ENCODE measurements around the gene PRR5.
A peak's percentile ranks its signal among the peaks of the same experiment; 100 is the strongest.
"Not testable (repeated sequence)": the region's sequence is repeated elsewhere in the genome, so short reads cannot be mapped to it uniquely, and the experiment has no call there.

PRR5 gene

GRCh38 chr22:44736581-44737405, 34.8 kb downstream of the PRR5 start:
- DNase-seq: peak; percentile 22

GRCh38 chr22:44737406-44738346, 35.7 kb downstream of the PRR5 start:
- no peak for DNase-seq

GRCh38 chr22:44738347-44738715, 36.3 kb downstream of the PRR5 start:
- DNase-seq: no peak

- DNase-seq: no peak
These were observed 37.0 kb downstream of the PRR5 start for GRCh38 chr22:44739024-44739423.

GRCh38 chr22:44739666-44740065, 37.7 kb downstream of the PRR5 start:
- DNase-seq: not testable (repeated sequence)

DNA sequence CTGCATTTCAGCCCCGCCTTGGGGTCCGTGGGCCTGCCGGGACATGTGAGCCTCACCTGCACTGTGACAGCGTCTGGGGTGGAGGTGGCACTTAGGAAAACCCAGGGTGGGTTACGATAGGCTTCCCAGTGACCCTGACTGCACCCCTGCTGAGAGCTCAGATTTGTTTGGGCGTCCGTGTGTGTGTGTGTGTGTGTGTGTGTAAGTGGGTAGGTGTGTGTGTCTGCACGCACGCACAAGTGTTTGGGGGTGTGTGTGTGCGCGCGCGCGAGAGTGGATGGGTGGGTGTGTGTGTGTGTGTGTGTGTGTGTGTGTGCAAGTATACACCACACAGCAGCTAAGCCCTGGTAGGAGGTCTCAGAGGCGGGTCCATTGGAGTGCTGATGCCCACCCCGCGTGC, 38.3 kb downstream of the PRR5 start:
- no peak for DNase-seq

GRCh38 chr22:44741929-44742328, 39.9 kb downstream of the PRR5 start:
- no peak for DNase-seq

DNA sequence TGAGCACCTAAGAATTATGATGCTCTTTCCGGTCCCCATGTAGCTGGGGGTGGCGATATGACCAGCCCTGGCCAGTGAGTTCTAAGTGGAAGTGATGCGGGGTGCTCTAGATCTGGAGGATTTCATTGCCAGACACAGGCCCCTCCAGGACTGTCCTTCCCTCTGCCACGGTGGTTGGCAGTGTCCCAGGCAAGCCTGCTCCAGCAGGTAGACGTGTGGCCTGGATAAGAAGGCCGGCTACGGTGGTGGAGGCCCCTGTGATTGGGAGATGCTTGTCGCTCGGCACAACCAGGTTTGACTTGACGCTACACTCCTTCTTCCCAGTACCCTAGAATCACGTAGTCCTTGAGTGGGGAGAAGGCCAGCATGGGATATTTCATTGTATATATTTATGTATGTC, 41.2 kb downstream of the PRR5 start:
- no peak for DNase-seq

DNA sequence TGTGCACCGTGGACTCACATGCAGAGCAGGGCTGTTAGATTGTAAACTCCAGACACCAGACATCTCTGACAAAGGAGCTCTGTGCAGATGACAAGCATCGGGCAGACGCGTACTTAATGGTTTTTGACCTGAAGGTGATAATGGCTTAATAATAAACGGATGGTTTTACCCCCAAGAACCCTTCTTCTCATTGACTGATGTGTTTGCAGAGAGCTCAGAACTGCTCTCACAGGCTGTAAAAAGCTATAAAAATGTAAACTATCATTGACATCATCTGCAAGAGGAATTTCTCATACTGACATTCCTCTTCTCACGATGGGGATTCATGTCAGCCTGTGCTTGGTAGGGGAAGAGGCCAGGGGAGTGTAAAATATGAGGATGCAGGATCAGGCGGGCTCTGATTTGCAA, 41.8 kb downstream of the PRR5 start:
- no peak for DNase-seq

DNA sequence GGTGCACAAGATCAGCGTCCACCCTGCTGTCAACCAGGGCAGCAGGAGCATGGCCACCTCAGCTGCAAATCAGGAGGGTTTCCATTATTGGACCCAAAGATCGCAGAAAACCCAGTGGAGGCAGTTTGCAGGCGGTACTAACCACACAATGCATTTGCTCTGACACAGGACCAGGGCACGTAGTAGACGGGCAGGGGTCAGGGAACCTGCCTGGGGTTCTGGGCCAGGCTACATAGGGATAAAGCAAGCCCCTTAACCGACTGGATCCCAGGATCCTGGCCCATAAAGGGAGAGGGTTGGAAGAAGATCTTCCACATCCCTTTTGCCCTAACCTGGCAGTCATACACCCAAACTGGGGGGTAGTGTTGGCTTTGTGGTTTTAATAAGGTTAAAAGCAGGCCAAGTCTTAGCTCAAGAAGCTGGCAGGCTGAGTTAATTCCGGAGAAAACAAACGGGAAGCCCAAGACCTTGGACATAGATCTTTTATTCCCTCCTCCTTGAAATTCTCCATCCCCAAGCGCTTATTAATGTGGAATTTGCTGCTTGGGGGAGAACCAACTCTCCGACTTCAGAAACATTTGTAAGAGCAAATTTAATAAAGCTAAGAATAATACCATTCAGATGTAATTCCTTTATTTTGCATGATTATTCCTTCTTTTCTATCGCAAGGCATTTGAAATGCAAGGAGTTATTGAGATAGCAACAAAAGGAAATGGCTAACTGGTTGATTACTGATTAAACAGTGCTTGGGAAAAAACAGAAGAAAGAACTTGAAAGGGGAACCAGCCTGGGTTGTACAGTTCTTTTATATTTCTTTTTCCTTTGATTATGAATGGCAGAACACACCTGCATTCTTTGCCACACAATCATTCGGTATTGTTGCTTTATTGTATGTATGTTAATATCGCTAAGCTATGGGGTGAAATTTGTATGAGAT, 44.1 kb downstream of the PRR5 start:
- DNase-seq: no peak

GRCh38 chr22:44747784-44748127, 45.8 kb downstream of the PRR5 start:
- DNase-seq: not testable (repeated sequence)

DNA sequence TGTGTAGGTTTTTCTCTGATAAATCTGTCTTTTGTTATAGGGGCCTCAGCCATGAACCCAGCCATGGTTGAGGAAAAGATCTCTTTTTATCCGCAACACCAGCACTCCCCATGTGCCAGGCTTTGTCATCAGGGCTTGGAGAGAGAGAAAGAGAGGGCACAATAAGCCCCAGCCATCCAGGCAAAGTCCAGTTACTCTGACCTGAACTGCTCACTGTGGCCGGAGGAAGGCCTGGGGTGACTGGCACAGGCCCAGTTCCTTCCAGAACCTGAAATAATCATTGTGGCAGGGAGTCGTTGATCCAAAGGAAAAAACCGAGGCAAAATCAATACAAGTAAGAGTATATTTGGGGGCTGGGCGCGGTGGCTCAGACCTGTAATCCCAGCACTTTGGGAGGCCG, 46.5 kb downstream of the PRR5 start:
- no peak for DNase-seq

DNA sequence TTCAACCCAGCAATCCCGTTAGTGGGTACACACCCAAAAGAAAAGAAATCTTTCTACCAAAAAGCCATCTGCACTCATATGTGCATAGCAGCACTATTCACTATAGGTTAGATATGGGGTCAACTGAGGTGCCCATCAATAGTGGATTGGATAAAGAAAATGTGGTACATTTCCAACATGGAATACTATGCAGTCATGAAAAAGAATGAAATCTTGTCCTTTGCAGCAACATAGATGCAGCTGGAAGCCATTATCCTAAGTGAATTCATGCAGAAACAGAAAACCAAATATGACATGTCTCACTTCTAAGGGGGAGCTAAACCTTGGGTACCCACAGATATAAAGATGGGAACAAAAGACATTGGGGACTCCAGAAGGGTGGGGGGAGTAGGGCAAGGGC, 48.5 kb downstream of the PRR5 start:
- no peak for DNase-seq

GRCh38 chr22:44752285-44753188, 50.5 kb downstream of the PRR5 start, which contains the start of gene ARHGAP8:
ARHGAP8 (plus strand) TSS chr22:44752575; CDS start chr22:44786528, 33,953 bp downstream.
- DNase-seq: peak; percentile 56

GRCh38 chr22:44753189-44754042, 51.4 kb downstream of the PRR5 start:
- DNase-seq: peak; percentile 94

DNA sequence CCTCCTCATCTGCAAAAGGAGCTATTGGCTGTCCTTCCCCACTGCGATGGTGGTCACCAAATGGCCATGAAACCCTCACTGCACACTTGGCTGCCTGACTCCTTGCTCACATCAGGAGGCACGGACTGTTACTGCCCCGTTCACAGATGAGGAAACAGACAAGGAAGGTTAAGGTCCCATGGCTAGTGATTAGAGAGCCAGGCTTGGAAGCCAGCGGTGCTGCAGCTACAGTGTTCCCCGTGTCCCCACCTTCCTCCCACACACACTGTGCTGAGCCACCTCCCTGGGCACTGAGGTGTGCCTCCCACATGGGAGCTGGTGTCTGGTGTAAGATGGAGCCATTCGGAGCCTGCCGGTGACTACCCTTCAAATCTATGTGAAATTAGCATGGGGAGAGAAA, 53.0 kb downstream of the PRR5 start:
- no peak for DNase-seq

GRCh38 chr22:44755417-44755816, 53.4 kb downstream of the PRR5 start:
- no peak for DNase-seq

DNA sequence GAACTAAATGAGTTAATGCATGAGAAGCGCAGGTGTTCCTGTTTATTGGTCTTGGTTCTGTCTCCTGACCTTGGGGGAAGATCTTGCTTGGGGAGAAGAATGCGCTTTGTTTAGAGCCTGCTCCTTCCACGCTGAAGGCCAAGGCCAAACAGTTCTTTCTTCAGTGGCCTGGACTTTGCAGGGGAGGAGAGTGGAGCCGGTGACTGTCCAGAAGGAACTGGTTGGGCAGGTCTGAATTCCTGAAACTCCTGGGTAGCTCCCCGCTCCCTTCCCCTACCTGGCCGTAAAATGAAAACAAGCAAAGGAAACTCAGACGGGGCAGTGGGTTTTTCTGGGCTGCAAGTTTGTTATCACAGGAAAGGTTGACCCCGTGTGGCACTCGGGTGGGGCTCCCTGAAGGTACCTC, 54.0 kb downstream of the PRR5 start:
- no peak for DNase-seq

- DNase-seq: peak; percentile 67
These were observed 56.5 kb downstream of the PRR5 start for GRCh38 chr22:44758344-44758973.

DNA sequence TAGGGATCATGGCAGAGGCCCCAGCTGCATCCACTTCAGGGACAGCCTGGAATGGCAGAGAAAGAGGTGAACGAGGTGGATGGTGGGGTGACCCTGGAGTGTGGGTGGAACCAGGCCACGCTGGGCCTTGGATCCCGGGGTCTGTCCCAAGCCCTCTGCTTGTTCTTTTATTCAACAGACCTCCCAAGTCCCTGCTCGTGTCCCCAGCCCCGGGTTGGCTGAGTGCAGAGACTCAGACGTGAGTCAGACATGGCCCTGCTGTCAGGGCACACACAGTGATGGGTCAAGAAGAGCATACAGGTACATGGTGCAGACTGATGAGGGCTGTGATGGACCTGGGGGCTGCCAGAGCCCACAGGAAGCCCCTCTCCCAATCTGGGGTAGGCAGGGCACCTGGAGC, 57.0 kb downstream of the PRR5 start:
- no peak for DNase-seq

All from RPMI8226 (cell line).